Progenitor cell of endocrine pancreas (in vitro differentiated cells): ENCODE measurements around the gene BAZ1B. TPM values are rescaled to one million over a fixed set of nuclear protein-coding genes. Genes with fewer than 3 reads are reported as not detected.
A peak's percentile ranks its signal among the peaks of the same experiment; 100 is the strongest.

Source experiments
- DNase-seq: peaks from one replicate; pipeline ENCODE4 v3.0.0; 2021; ENCODE audit warnings: low spot score; ENCODE audit not compliant: unreplicated experiment
- H3K27ac Mint-ChIP-seq: 2 replicates; pipeline ENCODE4 v1.8.0; 2021; ENCODE audit warnings: mild to moderate bottlenecking, moderate library complexity, mixed read lengths
- H3K27me3 Mint-ChIP-seq: 2 replicates; pipeline ENCODE4 v1.8.0; 2021; ENCODE audit warnings: mixed read lengths
- H3K36me3 Mint-ChIP-seq: 2 replicates; pipeline ENCODE4 v1.8.0; 2022; ENCODE audit warnings: mixed read lengths; ENCODE audit not compliant: insufficient read depth
- H3K4me1 Mint-ChIP-seq: 2 replicates; pipeline ENCODE4 v1.8.0; 2021; ENCODE audit warnings: low read depth, mixed read lengths
- H3K4me3 Mint-ChIP-seq: 2 replicates; pipeline ENCODE4 v1.8.0; 2021; ENCODE audit warnings: low read depth, mild to moderate bottlenecking, moderate library complexity, mixed read lengths
- H3K9me3 Mint-ChIP-seq: 2 replicates; pipeline ENCODE4 v1.8.0; 2021; ENCODE audit warnings: low read depth, mixed read lengths
- CTCF ChIP-seq: fragments of 200-600 bp; sonication (generic); IDR thresholded peaks from one replicate; pipeline ENCODE4 v1.5.0; 2021; ENCODE audit warnings: antibody characterized with exemption, mild to moderate bottlenecking; ENCODE audit not compliant: unreplicated experiment
- total RNA-seq: library from RNA; stranded (reverse); gene quantifications from 2 replicates; pipeline ENCODE4 v1.2.1, GENCODE V29; 2021

The BAZ1B gene
- total RNA-seq, 1 donor from 2014 or later = 92.1 TPM

DNA sequence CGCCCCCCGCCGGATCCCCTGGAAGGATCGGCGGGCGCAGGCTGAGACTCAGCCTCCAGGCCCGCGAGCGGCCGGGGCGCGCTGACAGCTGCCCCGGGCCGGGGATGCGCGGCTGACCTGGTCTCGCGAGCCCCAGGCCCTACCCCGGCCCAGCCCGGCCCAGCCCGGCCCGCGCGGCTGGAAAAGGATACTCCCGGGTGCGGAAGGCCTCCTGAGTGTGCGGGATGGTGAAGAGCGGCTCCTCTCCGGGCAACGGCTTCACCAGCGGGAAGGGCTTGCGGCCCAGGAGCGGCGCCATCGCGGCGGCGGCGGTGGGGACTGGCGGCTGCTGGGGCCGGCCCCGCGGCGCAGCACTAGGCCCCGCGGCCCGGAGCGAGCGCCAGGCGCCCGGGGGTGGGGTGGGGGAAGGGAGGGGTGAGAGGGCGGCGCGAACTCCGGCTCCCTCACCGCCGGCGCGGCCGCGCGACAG is 423 bp downstream of the BAZ1B start:
- H3K4me1 Mint-ChIP-seq = peaks cover 27% of the 10 kb centered on the region

DNA sequence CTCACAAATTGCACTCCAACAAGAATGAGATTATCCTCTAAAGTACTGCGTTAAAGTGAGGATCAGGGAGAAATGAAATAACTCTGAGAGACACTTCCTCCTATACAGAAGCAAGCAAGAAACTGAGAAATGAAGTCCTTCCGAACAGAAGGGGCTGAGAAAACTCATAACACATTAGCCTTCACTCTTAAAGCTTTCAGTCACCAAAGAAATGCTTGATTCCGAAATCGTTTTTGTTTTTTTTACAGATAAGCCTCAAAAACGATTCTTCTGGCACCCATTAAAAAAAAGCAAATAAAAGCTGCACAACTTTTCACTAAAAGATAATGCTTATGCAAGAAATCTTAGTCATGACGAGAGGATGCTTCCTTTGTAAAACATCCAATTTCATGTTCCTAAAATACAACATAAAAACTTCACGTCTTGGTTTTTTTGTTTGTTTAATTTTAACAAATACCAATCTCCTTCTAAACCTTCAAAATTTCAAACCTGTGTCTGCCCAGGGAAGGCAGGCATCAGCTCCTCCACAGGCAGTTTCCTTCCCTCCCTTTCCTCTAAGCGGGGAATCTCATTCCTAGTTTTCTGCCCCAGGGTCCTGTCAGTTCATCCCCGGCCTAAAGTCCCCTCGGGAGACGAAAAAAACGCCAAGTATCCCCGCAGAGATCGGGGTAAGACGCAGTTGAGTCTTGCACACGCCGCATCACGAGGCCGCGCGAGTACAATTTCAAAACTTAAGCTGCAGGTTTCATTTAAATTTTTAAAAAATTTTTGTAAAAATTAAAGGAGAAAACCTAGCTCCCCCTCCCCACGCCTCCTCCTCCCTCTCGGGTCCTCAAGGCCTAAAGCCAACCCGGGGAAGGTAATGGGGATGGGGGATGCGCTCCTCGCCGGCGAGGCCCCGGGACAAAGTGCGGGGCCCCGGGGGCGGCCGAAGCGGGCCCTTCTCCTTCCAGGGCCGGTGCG is 1.1 kb downstream of the BAZ1B start:
- Mint-ChIP-seq H3K27me3 (no peaks in the 10 kb centered on the region), H3K4me3 (peak overlapping the region; percentile 91), H3K36me3 (peaks cover 15% of the 10 kb centered on the region), H3K27ac (peak overlapping the region; percentile 86), H3K4me1 (peaks cover 27% of the 10 kb centered on the region), H3K9me3 (no peaks in the 10 kb centered on the region)
- DNase-seq = no peak
- no peak for TF ChIP-seq CTCF

More for the DNA sequence above, 423 bp downstream of the BAZ1B start:
- peak overlapping the region; percentile 96 for H3K4me3 Mint-ChIP-seq
- DNase-seq = no peak
- peak overlapping the region; percentile 62 for H3K27ac Mint-ChIP-seq
- peaks cover 15% of the 10 kb centered on the region for H3K36me3 Mint-ChIP-seq
- H3K9me3 Mint-ChIP-seq = no peaks in the 10 kb centered on the region
- no peaks in the 10 kb centered on the region for H3K27me3 Mint-ChIP-seq
- no peak for TF ChIP-seq CTCF

DNA sequence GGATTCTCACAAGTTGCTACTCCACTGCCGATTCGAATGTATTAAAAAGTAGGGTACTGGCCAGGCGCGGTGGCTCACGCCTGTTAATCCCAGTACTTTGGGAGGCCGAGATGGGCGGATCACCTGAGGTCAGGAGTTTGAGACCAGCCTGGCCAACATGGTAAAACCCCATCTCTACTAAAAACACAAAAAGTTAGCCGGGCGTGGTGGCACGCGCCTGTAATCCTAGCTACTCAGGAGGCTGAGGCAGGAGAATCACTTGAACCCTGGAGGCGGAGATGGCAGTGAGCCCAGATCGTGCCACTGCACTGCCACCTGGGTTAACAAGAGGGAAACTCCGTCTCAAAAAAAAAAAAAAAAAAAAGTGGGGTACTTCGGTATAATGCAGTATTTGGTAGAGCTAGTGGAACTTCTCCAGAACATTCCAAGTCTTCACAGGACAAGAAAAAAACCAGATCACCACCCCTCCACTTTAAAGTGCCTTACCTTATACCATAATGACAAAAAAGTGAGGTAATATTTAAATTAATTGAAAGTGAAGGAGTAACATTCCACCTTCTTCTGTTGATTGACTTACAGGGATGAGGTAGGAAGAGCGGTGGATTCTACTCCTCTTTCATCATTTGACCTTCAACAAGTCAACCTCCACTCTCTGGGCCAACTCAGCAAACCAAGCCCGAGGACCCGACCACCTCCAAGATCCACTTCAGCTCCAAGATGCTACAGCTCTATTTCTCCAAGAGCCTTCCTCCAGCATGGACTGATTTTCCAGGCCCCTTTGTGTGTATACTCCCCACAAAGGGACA is 2.0 kb downstream of the BAZ1B start:
- Mint-ChIP-seq H3K36me3 (peaks cover 17% of the 10 kb centered on the region), H3K4me1 (peaks cover 27% of the 10 kb centered on the region)

GRCh38 chr7:73518470-73518869 is 3.6 kb downstream of the BAZ1B start:
- Mint-ChIP-seq H3K36me3 (peaks cover 20% of the 10 kb centered on the region), H3K27me3 (no peaks in the 10 kb centered on the region), H3K4me3 (no peak overlapping the region), H3K4me1 (peaks cover 25% of the 10 kb centered on the region), H3K9me3 (no peaks in the 10 kb centered on the region), H3K27ac (peak overlapping the region; percentile 72)
- DNase-seq = no peak
- no peak for TF ChIP-seq CTCF

More for the DNA sequence above, 2.0 kb downstream of the BAZ1B start:
- Mint-ChIP-seq H3K4me3 (peak overlapping the region; percentile 91), H3K27ac (peak overlapping the region; percentile 86), H3K9me3 (no peaks in the 10 kb centered on the region), H3K27me3 (no peaks in the 10 kb centered on the region)
- TF ChIP-seq CTCF = no peak
- DNase-seq = no peak
